ENCODE measurements around the gene OLIG2. TPM values are rescaled to one million over a fixed set of nuclear protein-coding genes. Genes with fewer than 3 reads are reported as not detected.

OLIG2 gene
- total RNA-seq, 2 experiments from 2014 or later: not detected

DNA sequence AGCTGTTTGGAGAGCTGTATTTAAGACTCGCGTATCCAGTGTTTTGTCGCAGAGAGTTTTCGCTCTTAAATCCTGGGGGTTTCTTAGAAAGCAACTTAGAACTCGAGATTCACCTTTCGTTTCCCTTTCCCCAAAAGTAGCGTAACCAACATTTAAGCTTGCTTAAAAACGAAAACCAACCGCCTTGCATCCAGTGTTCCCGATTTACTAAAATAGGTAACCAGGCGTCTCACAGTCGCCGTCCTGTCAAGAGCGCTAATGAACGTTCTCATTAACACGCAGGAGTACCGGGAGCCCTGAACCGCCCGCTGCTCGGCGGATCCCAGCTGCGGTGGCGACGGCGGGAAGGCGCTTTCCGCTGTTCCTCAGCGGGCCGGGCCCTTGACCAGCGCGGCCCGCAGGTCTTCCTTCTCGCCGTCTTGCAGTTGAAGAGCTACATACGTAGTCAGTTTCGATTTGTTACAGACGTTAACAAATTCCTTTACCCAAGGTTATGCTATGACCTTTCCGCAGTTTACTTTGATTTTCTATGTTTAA is 46.1 kb downstream of the OLIG2 start:
- no peaks in the 10 kb centered on the region for H3K9me3 Mint-ChIP-seq
- peaks cover 43% of the 10 kb centered on the region for H3K27me3 Mint-ChIP-seq (ENCODE audit: low read depth)

DNA sequence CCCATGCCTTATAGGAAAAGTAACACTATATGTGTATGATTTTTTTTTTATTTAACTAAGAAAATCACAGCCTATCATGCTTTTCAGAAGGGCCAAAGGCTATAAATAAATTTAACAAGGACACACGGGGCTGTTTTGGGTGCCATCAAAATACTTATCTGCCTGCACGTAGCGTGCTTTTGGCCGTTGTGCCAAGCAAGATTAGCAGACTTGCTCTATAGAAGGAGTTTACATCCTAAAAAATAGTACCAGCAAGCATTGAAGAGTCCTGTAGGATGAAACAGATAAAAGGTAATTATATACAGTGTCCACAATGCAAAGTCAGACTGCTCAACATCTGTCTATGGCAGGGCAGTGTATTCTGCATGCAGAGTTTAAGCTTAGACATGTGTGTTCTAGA is 47.9 kb downstream of the OLIG2 start:
- intact Hi-C loops (cut with micrococcal nuclease): loop anchor here (5.0 kb wide), 1 partner anchor 124 kb away; no protein-coding TSS in a partner anchor
- H3K27me3 Mint-ChIP-seq (ENCODE audit: low read depth): peaks cover 36% of the 10 kb centered on the region

More for the DNA sequence above, 46.1 kb downstream of the OLIG2 start:
- Mint-ChIP-seq H3K27ac (no peak overlapping the region), H3K4me3 (peak overlapping the region; percentile 65), H3K4me1 (ENCODE audit: low read depth) (peaks cover 10% of the 10 kb centered on the region), H3K36me3 (ENCODE audit: low read depth) (no peaks in the 10 kb centered on the region)
- DNase-seq: peak; percentile 13
- CTCF ChIA-PET: no interaction called here
- intact Hi-C loops (cut with micrococcal nuclease): loop anchor here (2.0 to 5.0 kb wide), 2 partner anchors 47 to 125 kb away; partner anchors contain the start of gene OLIG2

DNA sequence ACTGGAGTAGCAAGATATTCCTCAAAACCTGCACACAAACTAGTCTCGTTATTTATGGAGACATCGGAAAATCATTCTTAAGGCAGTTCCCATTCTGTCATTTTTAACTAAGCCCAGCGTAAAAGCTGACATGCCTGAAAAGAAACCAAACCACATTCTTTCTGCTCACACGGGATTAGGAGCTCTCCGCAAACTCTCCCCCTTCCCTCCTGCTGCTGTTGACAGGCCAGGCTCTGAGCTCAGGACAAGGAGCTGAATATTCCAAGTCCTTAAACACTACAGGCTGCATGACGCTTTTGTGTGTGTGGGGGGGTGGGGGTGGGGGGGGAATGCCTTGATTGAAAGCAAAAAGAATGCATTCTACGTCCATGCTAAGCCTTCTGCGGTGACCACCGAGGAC is 49.4 kb downstream of the OLIG2 start:
- H3K36me3 Mint-ChIP-seq (ENCODE audit: low read depth): no peaks in the 10 kb centered on the region
- H3K27ac Mint-ChIP-seq: no peak overlapping the region
- H3K4me1 Mint-ChIP-seq (ENCODE audit: low read depth): peaks cover 7% of the 10 kb centered on the region
- H3K9me3 Mint-ChIP-seq: no peaks in the 10 kb centered on the region
- CTCF ChIA-PET: no interaction called here
- peaks cover 25% of the 10 kb centered on the region for H3K27me3 Mint-ChIP-seq (ENCODE audit: low read depth)
- H3K4me3 Mint-ChIP-seq: no peak overlapping the region
- DNase-seq: no peak
- intact Hi-C loops (cut with micrococcal nuclease): no loop called here

More for the DNA sequence above, 47.9 kb downstream of the OLIG2 start:
- peaks cover 10% of the 10 kb centered on the region for H3K4me1 Mint-ChIP-seq (ENCODE audit: low read depth)
- no peaks in the 10 kb centered on the region for H3K9me3 Mint-ChIP-seq
- no peak overlapping the region for H3K27ac Mint-ChIP-seq
- H3K36me3 Mint-ChIP-seq (ENCODE audit: low read depth): no peaks in the 10 kb centered on the region
- CTCF ChIA-PET: interaction anchor here (0.7 kb wide), 2 partner anchors 99 to 135 kb away, joined by 3 read pairs; no protein-coding TSS in a partner anchor
- DNase-seq: no peak
- H3K4me3 Mint-ChIP-seq: no peak overlapping the region

DNA sequence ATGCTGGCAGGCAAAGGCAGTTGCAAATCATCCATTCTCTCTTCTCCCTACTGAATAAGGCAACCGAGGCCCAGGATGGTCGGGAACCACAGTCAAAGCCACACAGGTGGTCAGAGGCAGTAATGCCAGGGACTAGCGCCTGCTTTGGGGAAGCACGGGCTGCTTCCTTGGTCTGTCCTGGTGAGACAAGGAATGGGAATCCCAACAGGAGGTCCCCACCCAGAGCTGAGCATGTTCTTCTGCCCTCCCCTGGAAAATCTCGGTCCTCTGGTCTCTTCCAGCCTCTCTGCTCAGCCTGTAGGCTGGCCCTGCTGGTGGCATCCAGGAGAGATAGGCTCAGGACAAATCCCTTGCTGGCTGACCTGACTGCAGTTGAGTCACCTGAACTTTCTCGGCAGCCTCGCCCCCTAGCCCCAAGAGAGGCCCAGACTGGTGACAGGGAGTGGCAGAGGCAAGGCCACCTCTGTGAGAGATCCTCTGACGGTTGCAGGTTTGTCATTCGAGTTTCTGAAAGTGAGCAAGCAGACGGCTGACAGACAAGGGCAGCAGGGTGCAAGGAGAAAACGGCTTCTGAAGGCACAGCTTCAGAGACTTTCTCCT is 50.0 kb downstream of the OLIG2 start:
- Mint-ChIP-seq H3K4me3 (no peak overlapping the region), H3K9me3 (no peaks in the 10 kb centered on the region), H3K36me3 (ENCODE audit: low read depth) (no peaks in the 10 kb centered on the region), H3K27ac (no peak overlapping the region), H3K27me3 (ENCODE audit: low read depth) (peaks cover 25% of the 10 kb centered on the region), H3K4me1 (ENCODE audit: low read depth) (peaks cover 7% of the 10 kb centered on the region)
- no peak for DNase-seq
- CTCF ChIA-PET: no interaction called here
- intact Hi-C loops (cut with micrococcal nuclease): no loop called here

DNA sequence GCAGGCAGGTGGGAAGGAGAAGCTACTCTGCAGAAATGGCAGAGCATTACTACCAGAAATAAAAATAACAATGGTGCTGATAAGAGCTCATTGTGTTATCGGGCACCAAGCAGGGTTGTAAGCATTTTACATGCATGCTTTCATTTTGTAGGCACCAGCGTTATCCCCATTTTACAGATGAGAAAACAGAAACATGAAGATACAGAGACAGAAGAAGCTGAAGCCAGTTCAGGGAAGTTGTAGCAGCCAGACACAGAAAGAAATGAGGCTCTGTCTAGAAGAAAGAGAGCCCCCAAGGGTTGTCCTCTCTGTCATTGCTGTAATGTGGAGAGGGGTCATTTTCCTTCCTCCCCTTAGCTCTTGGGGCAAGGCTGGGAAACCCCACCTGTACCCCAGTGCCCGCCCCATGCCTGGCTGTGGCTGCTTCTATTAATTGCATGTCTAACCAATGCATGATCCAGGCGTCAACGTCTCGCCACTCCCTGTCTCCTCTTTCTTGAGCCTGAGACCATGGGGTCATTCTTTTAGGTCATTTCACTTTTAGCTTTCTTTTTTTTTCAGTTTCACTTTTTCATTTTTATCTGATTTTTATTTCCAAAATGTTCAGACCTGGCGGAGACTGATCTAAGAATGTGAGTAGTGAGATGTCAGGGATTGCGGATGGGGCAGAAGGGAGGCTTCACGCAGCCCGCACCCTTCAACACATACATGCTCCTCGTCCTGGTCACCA is 51.0 kb downstream of the OLIG2 start:
- CTCF ChIA-PET: no interaction called here
- no peaks in the 10 kb centered on the region for H3K36me3 Mint-ChIP-seq (ENCODE audit: low read depth)
- H3K9me3 Mint-ChIP-seq: no peaks in the 10 kb centered on the region
- H3K4me1 Mint-ChIP-seq (ENCODE audit: low read depth): peaks cover under 1% of the 10 kb centered on the region
- no peak overlapping the region for H3K4me3 Mint-ChIP-seq
- intact Hi-C loops (cut with micrococcal nuclease): no loop called here
- H3K27ac Mint-ChIP-seq: no peak overlapping the region
- DNase-seq: no peak
- H3K27me3 Mint-ChIP-seq (ENCODE audit: low read depth): peaks cover 17% of the 10 kb centered on the region

Other genes starting within 250 kb of the OLIG2 start
- not detected for gene OLIG1, start 44.2 kb downstream of the OLIG2 start, total RNA-seq
- gene IFNAR2, start 204.0 kb downstream of the OLIG2 start, total RNA-seq: 10 to 100 TPM; 16.6 to 19.4 TPM
- 10 to 100 TPM; 23.9 TPM for gene IL10RB, start 240.4 kb downstream of the OLIG2 start, total RNA-seq